SU-DHL-6 (cell line): ENCODE results near the gene CCDC88C.

Experiments used
- CTCF ChIP-seq: fragments of 200-600 bp; sonication (generic); IDR thresholded peaks from one replicate; pipeline ENCODE4 v1.5.1; 2017; ENCODE audit warnings: antibody characterized with exemption, mild to moderate bottlenecking, low read length, moderate library complexity; ENCODE audit not compliant: insufficient read depth, poor library complexity, severe bottlenecking
- EZH2phosphoT487 ChIP-seq: fragments of 200-600 bp; sonication (generic), shearing (Covaris generic); conservative IDR thresholded peaks from 2 replicates; pipeline ENCODE4 v1.6.1; 2018; ENCODE audit warnings: mild to moderate bottlenecking, antibody characterized with exemption, low read length, moderate library complexity, mixed read lengths

GRCh38 chr14:91300283-91300895, 117.2 kb downstream of the CCDC88C start:
- TF ChIP-seq CTCF, result no peak
- TF ChIP-seq EZH2phosphoT487, result no peak
